Esophagus muscularis mucosa (tissue), 2 donors: ENCODE results near the gene ATP5F1D.

Experiments used
- POLR2A ChIP-seq: fragments of 450-650 bp; IDR thresholded peaks from one replicate; pipeline ENCODE4 v1.6.1; 2017; ENCODE audit warnings: antibody characterized with exemption, moderate library complexity, mild to moderate bottlenecking, low read depth
- POLR2AphosphoS5 ChIP-seq, 2 donors: sonication (generic); formaldehyde crosslinking; IDR thresholded peaks; one replicate each; pipeline ENCODE4 v1.6.1; 2017; ENCODE audit warnings: antibody characterized with exemption in 2 of 2

DNA sequence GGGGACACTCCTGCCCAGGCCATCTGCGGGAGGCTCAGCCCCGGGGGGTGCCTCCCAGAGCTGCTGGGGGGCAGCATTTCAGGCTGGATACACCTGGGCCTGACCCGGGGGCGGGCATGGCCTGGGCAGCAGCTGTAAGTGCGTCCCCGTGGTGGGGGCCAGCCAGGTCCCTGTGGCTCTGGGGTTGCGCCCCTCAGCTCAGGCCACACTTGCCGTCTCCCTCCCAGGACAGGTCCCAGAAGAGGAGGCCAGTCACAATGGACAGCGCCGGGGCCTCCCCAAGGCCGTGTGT lies 15.4 kb upstream of the ATP5F1D start:
- TF ChIP-seq POLR2AphosphoS5 (IDR thresholded peaks at IDR 0.05) (no peak), POLR2A (no peak)
